Activated naive CD8-positive, alpha-beta T cell treated with anti-CD3 and anti-CD28 coated beads, Interleukin-2, amount 50 U/mL, for 24 hours (primary cell): ENCODE results near the gene SLC9A3.
"Not testable (repeated sequence)": the region's sequence is repeated elsewhere in the genome, so short reads cannot be mapped to it uniquely, and the experiment has no call there.

Source experiments
- ATAC-seq: fragments of 150-1000 bp; cut with Tn5 transposase; one replicate; pipeline ENCODE4 v1.10.0; 2021
- DNase-seq: peaks from one replicate; pipeline ENCODE4 v3.0.0; 2021
- H3K27ac Mint-ChIP-seq: one replicate; pipeline ENCODE4 v1.8.0; 2021; ENCODE audit warnings: mild to moderate bottlenecking, mixed read lengths
- H3K27me3 Mint-ChIP-seq: one replicate; pipeline ENCODE4 v1.8.0; 2021; ENCODE audit warnings: mixed read lengths
- H3K36me3 Mint-ChIP-seq: one replicate; pipeline ENCODE4 v1.8.0; 2021; ENCODE audit warnings: low read depth, mixed read lengths
- H3K4me1 Mint-ChIP-seq: one replicate; pipeline ENCODE4 v1.8.0; 2021; ENCODE audit warnings: mixed read lengths
- H3K4me3 Mint-ChIP-seq: one replicate; pipeline ENCODE4 v1.8.0; 2021; ENCODE audit warnings: mild to moderate bottlenecking, moderate library complexity, mixed read lengths
- H3K9me3 Mint-ChIP-seq: one replicate; pipeline ENCODE4 v1.8.0; 2021; ENCODE audit warnings: mixed read lengths

The SLC9A3 gene

GRCh38 chr5:490116-491106 lies 33.8 kb downstream of the SLC9A3 start:
- ATAC-seq (no peak), DNase-seq (no peak)
- H3K4me1 Mint-ChIP-seq = peaks cover 5% of the 10 kb centered on the region
- no peaks in the 10 kb centered on the region for H3K36me3 Mint-ChIP-seq
- H3K9me3 Mint-ChIP-seq = no peaks in the 10 kb centered on the region
- no peaks in the 10 kb centered on the region for H3K27me3 Mint-ChIP-seq
- H3K4me3 Mint-ChIP-seq = no peak overlapping the region
- H3K27ac Mint-ChIP-seq = no peak overlapping the region

GRCh38 chr5:489689-490080 lies 34.6 kb downstream of the SLC9A3 start:
- Mint-ChIP-seq H3K9me3 (no peaks in the 10 kb centered on the region), H3K36me3 (no peaks in the 10 kb centered on the region), H3K27ac (no peak overlapping the region), H3K27me3 (peaks cover 4% of the 10 kb centered on the region), H3K4me1 (peaks cover 10% of the 10 kb centered on the region), H3K4me3 (no peak overlapping the region)
- no peak for ATAC-seq
- no peak for DNase-seq

GRCh38 chr5:488744-489688 lies 35.2 kb downstream of the SLC9A3 start:
- ATAC-seq (no peak), DNase-seq (no peak)
- Mint-ChIP-seq H3K27ac (no peak overlapping the region), H3K36me3 (no peaks in the 10 kb centered on the region), H3K4me3 (no peak overlapping the region), H3K9me3 (no peaks in the 10 kb centered on the region), H3K4me1 (peaks cover 11% of the 10 kb centered on the region), H3K27me3 (peaks cover 4% of the 10 kb centered on the region)

- no peak overlapping the region for H3K27ac Mint-ChIP-seq
- no peaks in the 10 kb centered on the region for H3K36me3 Mint-ChIP-seq
- no peaks in the 10 kb centered on the region for H3K9me3 Mint-ChIP-seq
- H3K27me3 Mint-ChIP-seq = peaks cover 4% of the 10 kb centered on the region
- DNase-seq = no peak
- H3K4me3 Mint-ChIP-seq = no peak overlapping the region
- peaks cover 11% of the 10 kb centered on the region for H3K4me1 Mint-ChIP-seq
- no peak for ATAC-seq
Observed at GRCh38 chr5:488241-488640, 36.0 kb downstream of the SLC9A3 start.

- not testable (repeated sequence) for H3K4me3 Mint-ChIP-seq, H3K36me3 Mint-ChIP-seq, ATAC-seq, H3K27me3 Mint-ChIP-seq, DNase-seq, H3K27ac Mint-ChIP-seq, H3K9me3 Mint-ChIP-seq
- peaks cover 11% of the 10 kb centered on the region for H3K4me1 Mint-ChIP-seq
Observed at GRCh38 chr5:486597-486996, 37.7 kb downstream of the SLC9A3 start.

GRCh38 chr5:485946-486491 lies 38.2 kb downstream of the SLC9A3 start:
- Mint-ChIP-seq H3K9me3 (no peaks in the 10 kb centered on the region), H3K27ac (no peak overlapping the region), H3K36me3 (no peaks in the 10 kb centered on the region), H3K4me1 (peaks cover 11% of the 10 kb centered on the region), H3K4me3 (no peak overlapping the region), H3K27me3 (peaks cover 6% of the 10 kb centered on the region)
- ATAC-seq = peak; percentile 11
- peak; percentile 20 for DNase-seq

- no peak overlapping the region for H3K27ac Mint-ChIP-seq
- H3K4me1 Mint-ChIP-seq = peaks cover 11% of the 10 kb centered on the region
- DNase-seq (no peak), ATAC-seq (no peak)
- no peaks in the 10 kb centered on the region for H3K36me3 Mint-ChIP-seq
- no peaks in the 10 kb centered on the region for H3K9me3 Mint-ChIP-seq
- no peak overlapping the region for H3K4me3 Mint-ChIP-seq
- peaks cover 6% of the 10 kb centered on the region for H3K27me3 Mint-ChIP-seq
Observed at GRCh38 chr5:485113-485945, 38.9 kb downstream of the SLC9A3 start.

- Mint-ChIP-seq H3K36me3 (no peaks in the 10 kb centered on the region), H3K4me3 (no peak overlapping the region), H3K27ac (no peak overlapping the region), H3K9me3 (no peaks in the 10 kb centered on the region), H3K4me1 (peaks cover 11% of the 10 kb centered on the region), H3K27me3 (peaks cover 6% of the 10 kb centered on the region)
- no peak for ATAC-seq
- DNase-seq = no peak
Observed at GRCh38 chr5:484556-484955, 39.7 kb downstream of the SLC9A3 start.

GRCh38 chr5:483434-484140 lies 40.7 kb downstream of the SLC9A3 start:
- Mint-ChIP-seq H3K27ac (no peak overlapping the region), H3K36me3 (no peaks in the 10 kb centered on the region), H3K4me1 (peaks cover 11% of the 10 kb centered on the region), H3K9me3 (no peaks in the 10 kb centered on the region), H3K4me3 (no peak overlapping the region), H3K27me3 (peaks cover 6% of the 10 kb centered on the region)
- ATAC-seq = no peak
- DNase-seq = no peak

GRCh38 chr5:483011-483410 lies 41.2 kb downstream of the SLC9A3 start:
- Mint-ChIP-seq H3K27ac (no peak overlapping the region), H3K4me3 (no peak overlapping the region), H3K9me3 (no peaks in the 10 kb centered on the region), H3K4me1 (peaks cover 11% of the 10 kb centered on the region), H3K27me3 (peaks cover 6% of the 10 kb centered on the region), H3K36me3 (no peaks in the 10 kb centered on the region)
- DNase-seq = no peak
- no peak for ATAC-seq

GRCh38 chr5:482506-482905 lies 41.7 kb downstream of the SLC9A3 start:
- Mint-ChIP-seq H3K9me3 (no peaks in the 10 kb centered on the region), H3K27me3 (peaks cover 9% of the 10 kb centered on the region)
- DNase-seq = no peak

GRCh38 chr5:482021-482420 lies 42.2 kb downstream of the SLC9A3 start:
- ATAC-seq (no peak), DNase-seq (no peak)
- H3K36me3 Mint-ChIP-seq = no peaks in the 10 kb centered on the region
- H3K9me3 Mint-ChIP-seq = no peaks in the 10 kb centered on the region
- H3K27ac Mint-ChIP-seq = no peak overlapping the region
- H3K27me3 Mint-ChIP-seq = peaks cover 10% of the 10 kb centered on the region
- no peak overlapping the region for H3K4me3 Mint-ChIP-seq
- peaks cover 11% of the 10 kb centered on the region for H3K4me1 Mint-ChIP-seq

More at GRCh38 chr5:482506-482905, 41.7 kb downstream of the SLC9A3 start:
- no peak for ATAC-seq
- Mint-ChIP-seq H3K4me3 (no peak overlapping the region), H3K4me1 (peaks cover 11% of the 10 kb centered on the region), H3K36me3 (no peaks in the 10 kb centered on the region), H3K27ac (no peak overlapping the region)

GRCh38 chr5:481347-481746 lies 42.9 kb downstream of the SLC9A3 start:
- Mint-ChIP-seq H3K4me1 (peaks cover 9% of the 10 kb centered on the region), H3K4me3 (no peak overlapping the region), H3K27me3 (peaks cover 10% of the 10 kb centered on the region), H3K27ac (no peak overlapping the region), H3K9me3 (no peaks in the 10 kb centered on the region), H3K36me3 (no peaks in the 10 kb centered on the region)
- no peak for DNase-seq
- no peak for ATAC-seq
